CD4-positive, alpha-beta T cell treated with Interferon gamma for 1 hour (primary cell): Measurements from ENCODE around the gene THADA.

Experiments
- DNase-seq: peaks from one replicate; pipeline ENCODE4 v3.0.0-alpha.2; 2020

Gene THADA

GRCh38 chr2:43265001-43265400 lies 330.8 kb downstream of the THADA start:
- no peak for DNase-seq

- DNase-seq = no peak
Observed at GRCh38 chr2:43262951-43263350, 332.9 kb downstream of the THADA start.

DNA sequence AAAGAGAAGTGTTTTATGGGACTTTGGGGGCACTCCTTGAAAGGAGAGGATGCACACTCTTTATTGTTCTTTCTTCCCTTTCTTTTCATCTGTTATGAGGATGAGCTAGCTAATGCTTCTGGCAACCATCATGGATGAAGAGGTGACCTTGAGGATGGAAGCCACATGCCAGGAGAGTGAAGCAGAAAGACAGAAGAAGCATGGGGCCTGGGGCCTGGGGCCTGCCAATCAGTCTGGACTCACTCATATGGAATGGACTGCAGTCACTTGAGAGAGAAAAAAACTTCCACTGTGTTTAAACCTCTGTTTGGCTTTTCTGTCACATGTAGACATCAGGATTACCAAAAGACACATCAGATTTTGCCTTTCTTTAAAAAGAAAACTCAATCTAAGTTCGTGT lies 333.6 kb downstream of the THADA start:
- no peak for DNase-seq

DNA sequence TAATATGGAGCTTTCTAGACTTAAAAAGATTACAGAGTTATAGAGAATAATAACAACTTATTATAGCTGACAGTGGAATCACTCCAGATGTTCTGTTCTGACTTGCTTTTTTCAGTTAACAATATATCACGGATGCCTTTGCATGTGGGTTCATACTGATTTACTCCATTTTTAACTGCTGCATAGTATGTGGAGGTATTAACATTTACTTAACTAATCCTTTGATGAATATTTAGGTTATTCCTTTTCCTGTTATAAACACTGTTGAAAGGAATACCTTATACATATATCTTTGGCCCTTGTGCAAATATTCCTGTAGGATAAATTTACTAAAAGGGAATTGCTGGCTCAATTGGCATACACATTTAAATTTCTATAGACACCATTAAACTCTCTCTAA lies 336.3 kb downstream of the THADA start:
- DNase-seq = no peak

DNA sequence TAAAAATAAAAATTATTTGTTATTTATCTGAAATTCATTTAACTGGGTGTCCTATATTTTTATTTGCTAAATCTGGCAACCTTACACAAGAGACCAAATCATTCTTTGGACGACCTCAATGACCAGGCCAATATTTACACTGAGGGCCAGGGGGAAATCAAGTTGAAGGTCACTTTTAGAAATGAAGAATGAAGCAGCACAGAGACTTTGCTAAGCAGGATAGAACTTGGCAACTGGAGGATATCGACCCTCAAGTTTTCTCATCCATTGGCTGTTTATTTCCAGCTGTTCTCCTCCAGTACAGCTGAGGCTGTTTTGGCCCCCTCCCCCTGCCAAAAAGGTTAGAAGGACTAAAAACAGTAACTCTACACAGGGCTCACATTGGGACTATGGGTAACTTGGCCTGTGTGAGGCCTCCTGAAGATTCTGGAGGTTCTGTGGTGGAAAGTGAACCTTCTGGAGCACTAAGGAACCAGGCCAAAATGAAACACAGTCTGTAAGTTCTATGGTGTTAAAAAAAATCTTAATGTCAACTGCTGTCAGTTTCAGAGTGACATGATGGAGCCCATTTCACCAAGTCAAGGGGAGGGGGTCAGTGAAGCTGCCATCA lies 337.2 kb downstream of the THADA start:
- DNase-seq = no peak

DNA sequence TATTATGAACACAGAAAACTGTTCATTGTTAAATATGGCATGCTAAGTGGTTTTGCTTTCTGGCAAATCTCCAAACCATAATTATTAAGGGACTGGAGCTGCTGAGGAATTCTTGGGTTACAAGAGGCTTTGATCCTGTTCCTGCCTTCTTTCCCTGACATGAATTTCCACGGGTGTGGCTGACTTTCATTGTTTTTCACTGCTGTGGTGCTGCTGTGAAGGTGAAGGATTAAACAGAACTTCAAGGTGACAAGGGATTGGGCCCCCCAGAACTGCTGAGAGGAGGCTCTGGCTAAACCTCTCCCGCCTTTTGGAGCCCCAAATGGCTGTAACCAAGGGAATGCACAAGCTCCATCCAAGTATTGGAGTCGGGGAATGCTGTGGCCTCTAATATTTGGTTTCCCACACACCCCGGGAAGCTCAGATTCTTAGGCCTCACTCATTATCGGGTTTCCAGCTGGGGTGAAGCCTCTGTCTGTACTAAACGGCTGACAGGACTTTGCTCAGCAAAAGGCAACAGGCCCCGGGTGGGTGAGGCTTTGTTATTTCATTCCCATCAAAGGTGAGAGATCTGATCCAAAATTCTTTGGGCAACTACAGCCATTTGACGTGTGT lies 340.4 kb downstream of the THADA start:
- DNase-seq = no peak

DNA sequence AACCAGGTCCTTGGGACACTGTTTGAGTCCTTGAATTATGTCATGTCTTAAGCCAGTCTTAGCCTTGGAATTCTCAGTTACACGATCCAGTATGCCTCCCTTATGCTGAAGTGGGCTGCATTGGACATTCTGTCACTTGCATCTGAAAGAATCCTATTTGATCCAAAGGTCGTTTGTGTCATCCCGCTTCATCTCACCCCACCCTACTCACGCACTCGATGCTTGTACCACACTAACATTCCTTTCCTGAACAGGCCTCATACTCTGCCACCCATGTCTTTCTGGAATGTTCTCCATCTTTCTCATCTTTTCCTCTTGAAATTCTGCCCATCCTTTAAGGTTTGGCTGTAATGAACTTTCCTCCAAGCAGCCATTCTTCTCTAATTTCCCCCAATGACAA lies 341.5 kb downstream of the THADA start:
- DNase-seq = no peak

GRCh38 chr2:43251171-43251731 lies 344.6 kb downstream of the THADA start:
- no peak for DNase-seq

GRCh38 chr2:43250015-43250414 lies 345.8 kb downstream of the THADA start:
- DNase-seq = no peak

DNA sequence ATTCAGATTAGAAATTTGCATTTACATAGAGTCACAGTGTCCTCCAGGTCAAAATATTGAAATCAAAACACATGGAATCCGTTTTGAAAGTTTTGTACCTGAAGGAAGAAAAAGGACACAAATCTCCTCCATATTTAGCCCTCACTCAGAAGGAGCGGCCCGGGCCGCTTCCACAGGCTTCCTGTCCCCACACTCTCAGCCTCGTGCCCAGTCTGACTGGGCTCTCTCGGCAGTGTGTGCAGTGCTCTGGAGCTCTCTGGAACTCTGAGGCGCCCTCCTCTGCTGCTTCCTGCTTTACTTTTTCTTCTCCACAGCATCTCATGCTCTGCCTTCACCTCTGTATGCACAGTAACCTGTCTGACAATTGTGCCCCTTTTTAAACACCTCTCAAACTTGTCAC lies 347.2 kb downstream of the THADA start:
- DNase-seq = no peak

DNA sequence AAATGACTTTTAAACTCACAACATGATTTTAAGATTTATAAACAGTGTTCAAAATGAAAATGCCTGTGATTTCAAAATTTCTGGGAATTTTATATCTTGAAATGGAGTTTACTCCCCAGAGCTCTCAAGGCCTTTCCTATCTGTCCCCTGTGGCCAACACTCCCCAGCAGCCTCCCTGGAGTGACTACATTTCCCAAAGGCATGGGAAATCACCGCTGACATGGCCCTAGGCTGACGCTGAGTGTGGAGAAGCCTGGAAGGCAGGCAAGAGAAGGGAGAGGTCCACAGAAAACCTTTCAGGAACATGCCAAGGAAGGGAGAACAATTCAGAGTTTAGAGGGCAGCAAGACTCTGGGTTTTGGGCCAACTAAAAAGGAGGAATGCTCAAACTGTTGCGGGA lies 349.2 kb downstream of the THADA start:
- DNase-seq = no peak

DNA sequence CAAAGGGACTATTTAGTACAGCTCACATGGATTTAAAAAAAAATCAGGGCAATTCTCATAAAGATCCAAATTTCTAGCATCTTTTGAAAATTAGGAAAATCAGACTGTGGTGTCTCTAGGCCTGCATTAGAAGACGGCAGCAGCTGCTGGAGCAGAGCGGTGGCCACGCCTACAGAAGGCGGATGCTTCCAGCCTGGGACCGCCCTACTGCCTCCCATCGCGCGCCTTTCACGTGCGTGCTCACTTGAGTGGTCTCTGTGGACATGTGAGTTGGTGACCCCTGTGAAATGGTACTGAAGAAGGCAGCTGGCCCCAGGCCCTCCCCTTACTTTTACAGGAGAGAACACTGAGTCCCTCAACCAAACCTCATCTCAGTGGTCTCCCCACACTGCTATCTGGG lies 354.3 kb downstream of the THADA start:
- DNase-seq = no peak

- no peak for DNase-seq
Observed at GRCh38 chr2:43240766-43241150, 355.1 kb downstream of the THADA start.

DNA sequence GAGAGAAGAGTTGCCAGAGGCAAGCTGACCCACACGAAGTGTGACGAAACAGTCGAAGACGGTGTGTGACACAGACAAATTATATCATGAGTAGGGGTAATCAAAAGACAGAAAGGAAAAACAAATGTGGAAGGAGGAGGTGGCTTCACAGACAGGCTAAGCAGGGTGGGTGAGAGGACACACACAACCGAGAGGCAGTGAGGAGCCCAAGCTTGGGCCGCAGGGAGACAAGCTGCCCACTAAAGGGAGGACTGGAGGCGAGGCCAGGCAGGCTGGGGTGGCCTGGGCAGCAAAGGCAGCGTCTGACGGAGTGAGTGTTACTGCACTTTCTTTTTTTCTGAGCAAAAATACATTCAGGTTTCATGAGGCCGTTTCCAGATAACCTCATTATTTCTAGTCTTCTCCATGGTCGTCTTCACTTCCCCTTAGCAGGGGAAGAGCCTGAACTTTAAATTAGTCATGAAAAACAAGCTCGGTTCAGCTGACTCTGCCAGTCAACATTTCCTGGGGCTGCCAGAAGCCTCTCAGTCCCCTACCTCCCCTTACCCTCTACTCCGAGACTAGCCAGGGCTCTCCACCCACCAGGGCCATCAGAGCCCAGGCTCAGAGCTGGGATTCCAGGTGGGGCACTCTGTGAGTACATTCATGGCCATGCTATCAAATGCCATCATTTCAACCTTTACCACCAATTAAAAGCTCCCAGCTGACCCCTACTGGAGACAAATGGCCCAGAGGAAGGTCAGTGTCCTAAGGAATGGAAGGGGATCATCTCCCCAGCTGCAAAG lies 355.7 kb downstream of the THADA start:
- DNase-seq = no peak

GRCh38 chr2:43238813-43239212 lies 357.0 kb downstream of the THADA start:
- no peak for DNase-seq

- DNase-seq = no peak
Observed at GRCh38 chr2:43238176-43238575, 357.7 kb downstream of the THADA start.

DNA sequence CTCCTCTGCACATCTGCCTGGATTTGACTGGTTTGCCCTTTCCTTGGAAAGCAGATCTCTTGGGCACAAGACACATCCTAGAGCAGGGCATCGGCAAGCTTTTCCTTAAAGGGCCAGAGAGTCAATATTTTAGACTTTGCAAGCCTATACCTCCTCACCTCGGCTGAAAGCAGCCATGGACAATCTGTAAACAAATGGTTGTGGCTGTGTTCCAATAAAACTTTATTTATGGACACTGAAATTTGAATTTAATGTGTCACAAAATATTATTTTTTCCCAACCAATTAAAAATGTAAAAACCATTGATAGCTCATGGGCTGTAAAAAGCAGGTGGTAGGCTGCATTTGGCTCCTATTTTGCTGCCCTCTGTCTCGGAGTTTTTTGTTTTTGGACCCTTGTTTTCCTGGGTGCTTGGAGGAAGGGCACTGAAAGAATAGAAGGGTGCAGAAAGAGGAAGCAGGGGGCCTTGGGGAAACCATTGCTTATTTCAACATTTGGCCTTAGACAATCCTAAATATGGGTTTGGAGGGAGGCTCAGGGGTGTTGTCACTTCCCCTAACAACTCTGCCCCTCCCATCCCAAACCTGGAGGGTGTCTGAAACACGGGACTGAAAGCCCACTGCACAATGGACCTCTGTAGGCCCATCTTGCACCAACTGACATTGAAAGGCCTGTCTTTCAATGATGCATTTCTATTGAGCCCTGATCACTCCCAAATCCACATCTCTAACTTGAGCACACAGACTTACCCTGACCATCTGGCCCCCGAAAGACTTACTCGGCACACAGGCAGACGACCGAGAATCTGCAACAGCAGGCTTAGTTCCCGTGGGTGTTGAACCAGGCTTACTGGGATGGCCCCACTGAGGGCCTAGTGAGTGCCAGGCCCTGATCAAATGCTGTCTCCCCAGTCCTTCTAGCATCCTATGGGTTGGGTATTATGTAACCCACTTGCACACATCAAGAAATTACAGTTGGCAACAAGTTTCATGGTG lies 362.3 kb downstream of the THADA start:
- DNase-seq = no peak

- DNase-seq = no peak
Observed at GRCh38 chr2:43230951-43231827, 364.6 kb downstream of the THADA start.

GRCh38 chr2:43230351-43230885 lies 365.4 kb downstream of the THADA start:
- no peak for DNase-seq

GRCh38 chr2:43228756-43229659 lies 366.8 kb downstream of the THADA start:
- DNase-seq = no peak
